Activated T-cell treated with anti-CD3 and anti-CD28 coated beads for 1 hour (primary cell): Measurements from ENCODE around the gene RALGDS.
A peak's percentile ranks its signal among the peaks of the same experiment; 100 is the strongest.
"Not testable (repeated sequence)": the region's sequence is repeated elsewhere in the genome, so short reads cannot be mapped to it uniquely, and the experiment has no call there.

Source experiments
- DNase-seq: peaks from one replicate; pipeline ENCODE4 v3.0.0-alpha.2; 2020; ENCODE audit warnings: low read depth

Gene RALGDS

GRCh38 chr9:133121198-133121914 is at the start of gene RALGDS:
Gene RALGDS (minus strand): TSS chr9:133121240. CDS start chr9:133121154, 86 bp downstream.
- peak; percentile 92 for DNase-seq

DNA sequence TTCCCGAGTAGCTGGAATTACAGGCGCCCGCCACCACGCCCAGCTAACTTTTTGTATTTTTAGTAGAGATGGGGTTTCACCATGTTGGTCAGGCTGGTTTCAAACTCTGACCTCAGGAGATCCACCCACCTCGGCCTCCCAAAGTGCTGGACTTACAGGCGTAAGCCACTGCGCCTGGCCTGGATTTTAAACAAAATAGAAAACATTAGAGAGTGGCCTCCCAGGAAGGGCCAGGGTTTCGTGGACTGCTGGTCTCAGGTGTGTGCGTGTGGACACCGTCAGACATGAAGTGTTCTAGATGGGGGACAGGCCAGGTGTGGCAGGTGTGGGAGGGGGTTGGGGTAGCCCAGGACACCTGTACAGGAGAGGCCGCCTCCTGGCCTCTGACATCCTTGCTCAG is 49.7 kb upstream of the RALGDS start:
- DNase-seq, result no peak

DNA sequence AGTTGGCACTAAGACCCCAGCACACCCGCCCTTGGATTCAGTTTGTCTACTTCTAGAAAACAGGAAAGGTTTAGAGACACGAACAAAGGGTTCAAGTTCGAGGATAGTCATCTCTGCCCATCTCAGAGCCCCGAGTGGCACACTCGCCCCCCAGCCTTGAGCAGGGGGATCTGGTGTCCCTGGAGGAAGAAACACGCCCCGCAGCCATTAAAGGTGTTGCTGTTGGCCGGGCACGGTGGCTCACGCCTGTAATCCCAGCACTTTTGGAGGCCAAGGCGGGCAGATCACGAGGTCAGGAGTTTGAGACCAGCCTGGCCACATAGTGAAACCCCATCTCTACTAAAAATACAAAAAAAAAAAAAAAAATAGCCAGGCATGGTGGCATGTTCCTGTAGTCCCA is 48.6 kb upstream of the RALGDS start:
- not testable (repeated sequence) for DNase-seq

DNA sequence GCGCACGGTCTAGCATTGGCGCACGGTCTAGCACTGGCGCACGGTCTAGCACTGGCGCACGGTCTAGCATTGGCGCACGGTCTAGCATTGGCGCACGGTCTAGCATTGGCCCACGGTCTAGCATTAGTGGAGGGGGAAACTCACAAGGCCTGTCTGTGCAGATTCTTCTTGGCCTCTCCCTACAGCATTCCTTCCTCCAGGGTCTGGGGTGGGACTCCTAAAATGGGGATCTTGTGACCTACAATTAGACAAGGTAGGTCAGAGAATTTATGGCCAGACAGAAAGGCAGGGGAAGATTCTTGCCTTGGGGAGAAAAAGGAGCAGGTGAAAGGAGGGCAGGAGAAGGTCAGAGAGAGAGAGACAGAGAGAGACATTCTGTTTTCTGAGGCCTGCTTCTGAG is 48.1 kb upstream of the RALGDS start:
- no peak for DNase-seq

- DNase-seq, result no peak
Measured at GRCh38 chr9:133168432-133168831, 47.4 kb upstream of the RALGDS start.

DNA sequence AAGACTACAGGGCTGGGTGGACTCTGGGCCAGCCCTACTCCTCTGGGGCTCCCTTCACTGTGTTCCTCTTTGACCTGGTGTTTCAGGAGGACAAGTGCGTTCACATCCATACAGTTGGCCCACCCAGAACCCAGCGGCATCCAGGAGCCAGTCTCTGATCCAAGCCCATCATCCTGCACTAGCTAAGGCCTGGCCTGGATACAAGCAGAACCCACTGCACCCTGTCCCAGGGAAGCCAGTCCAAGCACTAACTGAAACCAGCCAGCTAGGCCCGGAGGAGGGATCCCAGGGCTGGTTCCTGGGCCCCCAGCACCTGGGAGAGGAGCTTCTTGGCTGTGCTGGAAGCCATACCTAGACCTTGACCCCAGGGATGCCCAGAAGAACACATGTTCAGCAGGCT is 46.7 kb upstream of the RALGDS start:
- no peak for DNase-seq

DNA sequence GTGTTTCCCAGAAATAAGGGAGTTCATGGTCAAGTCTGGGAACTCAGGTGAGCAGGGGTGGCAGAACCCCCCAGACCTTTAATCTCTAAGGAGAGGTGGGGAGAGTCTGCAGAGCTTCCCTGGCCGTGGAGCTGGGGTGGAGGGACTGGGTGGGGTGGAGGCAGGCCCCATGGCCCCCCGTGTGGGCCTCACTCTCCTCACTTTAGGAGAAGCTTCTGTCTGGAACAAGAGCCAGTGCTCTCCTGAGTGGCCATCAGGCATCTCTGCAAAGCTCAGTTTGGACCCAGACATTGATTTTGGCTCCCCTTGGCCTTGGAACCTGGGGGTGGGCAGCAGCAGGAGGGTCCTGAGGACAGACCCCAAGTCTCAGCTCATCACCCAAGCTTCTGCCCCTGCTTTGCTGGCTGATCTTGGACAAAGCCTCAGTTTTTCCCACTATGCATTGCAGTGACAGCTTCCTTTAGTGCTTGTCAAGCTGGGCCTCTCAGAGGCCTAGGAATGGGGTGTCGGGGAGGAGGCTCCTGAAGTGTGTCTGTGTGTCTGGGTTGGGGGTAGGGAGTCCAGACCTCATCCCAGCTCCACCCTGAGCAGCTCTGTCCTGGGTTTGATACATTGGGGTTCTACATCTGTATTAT is 46.2 kb upstream of the RALGDS start:
- no peak for DNase-seq

DNA sequence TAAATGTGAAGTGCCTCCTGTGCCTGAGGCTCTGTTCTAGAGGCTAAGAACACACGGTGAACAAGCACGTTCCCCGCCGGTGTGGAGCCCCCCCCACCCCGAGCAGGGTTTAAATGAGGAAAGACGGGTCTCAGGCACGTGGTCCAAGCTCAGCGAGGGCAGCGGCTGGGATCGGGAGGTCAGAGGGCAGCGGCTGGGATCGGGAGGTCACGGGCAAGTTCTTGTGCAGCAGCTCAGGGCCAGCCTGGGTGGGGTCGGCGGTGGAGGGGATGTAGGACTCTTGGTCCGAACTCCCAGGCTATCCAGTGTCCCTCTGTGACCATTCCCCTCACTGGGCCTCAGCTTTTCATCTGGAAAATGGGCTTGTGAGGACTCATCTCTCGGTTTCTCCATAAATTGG is 45.4 kb upstream of the RALGDS start:
- no peak for DNase-seq

DNA sequence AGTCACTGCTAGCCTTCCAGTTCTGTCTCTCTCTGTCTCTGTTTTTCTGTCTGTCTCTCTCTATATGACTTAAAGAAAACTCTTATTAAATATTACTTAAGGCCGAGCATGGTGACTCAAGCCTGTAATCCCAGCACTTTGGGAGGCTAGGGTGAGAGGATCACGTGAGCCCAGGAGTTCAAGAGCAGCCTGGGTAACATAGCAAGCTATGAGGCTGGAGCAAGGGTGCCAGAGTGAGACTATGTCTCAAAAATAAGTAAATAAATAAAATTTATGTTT is 44.4 kb upstream of the RALGDS start:
- no peak for DNase-seq

- no peak for DNase-seq
Measured at GRCh38 chr9:133164191-133164590, 43.2 kb upstream of the RALGDS start.

DNA sequence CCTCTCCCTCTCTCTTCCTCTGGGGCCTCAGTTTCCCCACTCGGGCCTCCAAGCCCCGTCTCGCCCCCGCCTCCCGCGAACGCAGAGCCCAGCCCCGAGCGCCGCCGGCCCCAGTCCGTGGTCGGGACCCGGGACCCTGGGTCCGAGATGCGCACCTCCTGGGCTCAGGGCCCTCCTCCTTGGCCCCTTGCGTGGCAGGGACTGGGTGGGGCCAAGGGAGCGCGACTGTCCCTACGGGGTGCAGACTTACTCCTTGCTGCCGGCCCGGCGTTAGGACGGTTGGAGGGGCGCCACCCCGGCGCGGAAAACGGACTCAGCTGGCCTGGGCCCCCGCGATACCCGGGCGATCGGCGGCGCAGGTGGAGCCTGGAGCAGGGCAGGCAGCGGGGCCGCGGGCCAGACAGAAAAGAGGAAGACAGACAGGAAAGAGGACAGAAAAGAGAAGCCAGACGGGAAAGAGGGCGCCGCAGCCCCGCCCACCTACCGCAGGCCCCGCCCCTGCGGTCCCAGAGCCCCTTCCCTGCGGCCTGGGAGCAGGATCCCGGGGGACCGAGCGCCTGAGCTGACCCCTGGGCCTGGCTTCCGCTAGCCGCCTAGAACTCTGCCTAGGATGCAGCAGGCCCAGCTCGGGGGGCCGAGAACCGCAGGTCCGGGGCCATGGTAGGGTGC is 42.6 kb upstream of the RALGDS start, which contains the start of gene GBGT1:
Gene GBGT1 (minus strand): TSS at position 411 of the 669 bp plus-strand sequence. CDS start 1,502 bp downstream, outside the sequence.
- no peak for DNase-seq

GRCh38 chr9:133162861-133163503 is 41.9 kb upstream of the RALGDS start:
- DNase-seq, result no peak

- DNase-seq, result no peak
Measured at GRCh38 chr9:133161547-133161950, 40.5 kb upstream of the RALGDS start.

DNA sequence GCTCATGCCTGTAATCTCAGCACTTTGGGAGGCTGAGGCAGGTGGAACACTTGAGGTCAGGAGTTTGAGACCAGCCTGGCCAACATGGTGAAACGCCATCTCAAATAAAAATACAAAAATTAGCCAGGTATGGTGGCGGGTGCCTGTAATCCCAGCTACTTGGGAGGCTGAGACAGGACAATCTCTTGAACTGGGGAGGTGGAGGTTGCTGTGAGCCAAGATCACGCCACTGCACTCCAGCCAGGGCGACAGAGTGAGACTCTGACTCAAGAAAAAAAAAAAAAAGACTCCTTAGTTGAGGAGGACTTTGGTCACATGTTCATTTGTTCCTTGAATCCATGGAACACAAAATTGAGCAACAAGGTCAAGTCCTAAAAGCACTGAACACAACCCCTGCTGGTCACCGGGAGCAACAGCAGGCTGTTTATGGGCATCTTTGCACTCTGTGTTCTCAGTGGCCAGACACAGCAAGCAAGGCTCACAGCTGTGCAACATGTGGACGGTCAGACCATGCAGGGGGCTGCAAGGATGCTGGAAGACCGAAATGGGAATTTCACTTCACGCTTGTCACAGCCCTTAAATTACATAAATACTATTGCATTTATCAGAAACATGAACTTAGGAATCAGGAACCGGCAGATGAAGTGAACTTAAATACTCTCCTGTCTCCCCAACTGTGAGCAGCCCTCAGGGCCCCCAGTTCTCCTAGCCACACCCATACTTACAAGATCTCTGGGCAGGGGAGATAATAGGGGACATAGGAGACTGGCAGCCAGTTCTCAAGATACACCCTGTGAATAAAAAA is 39.9 kb upstream of the RALGDS start:
- no peak for DNase-seq

GRCh38 chr9:133158695-133159094 is 37.7 kb upstream of the RALGDS start:
- DNase-seq, result no peak

GRCh38 chr9:133155156-133155555 is 34.1 kb upstream of the RALGDS start:
- DNase-seq, result no peak

DNA sequence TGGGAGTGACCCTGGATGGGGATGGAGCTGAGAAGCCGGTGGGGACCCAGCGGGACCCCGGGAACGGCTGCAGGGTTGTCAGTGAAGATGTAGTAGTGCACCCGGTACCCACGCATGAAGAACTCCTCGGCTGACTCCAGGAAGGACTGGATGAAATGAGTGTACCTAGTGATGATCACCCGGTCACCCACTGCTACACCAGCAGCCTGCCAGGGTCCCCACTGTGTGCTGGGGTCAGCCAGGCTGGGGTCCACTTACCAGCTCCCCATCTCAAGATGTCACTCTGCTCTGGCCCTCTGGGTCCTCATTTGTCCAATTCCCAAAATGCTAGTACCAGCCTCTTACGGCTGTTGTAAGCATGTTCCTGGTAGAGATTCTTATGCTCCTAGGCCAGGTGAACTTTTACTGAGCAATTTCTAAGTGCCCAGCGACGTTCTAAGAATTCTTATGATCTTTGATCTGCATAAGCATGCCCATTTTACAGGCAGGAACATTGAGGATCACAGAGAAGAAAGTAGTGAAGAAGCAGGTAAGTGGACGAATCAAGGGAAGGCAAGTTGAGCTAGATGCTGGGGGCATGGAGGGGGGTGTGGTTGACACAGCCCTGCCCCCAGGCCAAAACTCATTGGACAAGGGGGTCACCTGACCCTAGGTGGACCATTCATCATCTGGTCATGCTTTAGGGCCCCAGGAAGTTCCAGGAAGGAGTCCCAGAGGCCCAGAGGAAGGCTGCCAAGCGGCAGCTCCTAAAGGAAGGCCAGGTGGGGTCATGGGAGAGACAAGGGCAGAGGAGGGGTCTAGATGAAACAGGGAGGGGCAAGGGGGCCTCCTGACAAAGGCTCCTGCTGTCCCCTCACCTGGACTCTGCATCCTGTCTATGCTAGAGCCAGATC is 33.3 kb upstream of the RALGDS start:
- no peak for DNase-seq

GRCh38 chr9:133153227-133154096 is 32.4 kb upstream of the RALGDS start:
- DNase-seq, result no peak

DNA sequence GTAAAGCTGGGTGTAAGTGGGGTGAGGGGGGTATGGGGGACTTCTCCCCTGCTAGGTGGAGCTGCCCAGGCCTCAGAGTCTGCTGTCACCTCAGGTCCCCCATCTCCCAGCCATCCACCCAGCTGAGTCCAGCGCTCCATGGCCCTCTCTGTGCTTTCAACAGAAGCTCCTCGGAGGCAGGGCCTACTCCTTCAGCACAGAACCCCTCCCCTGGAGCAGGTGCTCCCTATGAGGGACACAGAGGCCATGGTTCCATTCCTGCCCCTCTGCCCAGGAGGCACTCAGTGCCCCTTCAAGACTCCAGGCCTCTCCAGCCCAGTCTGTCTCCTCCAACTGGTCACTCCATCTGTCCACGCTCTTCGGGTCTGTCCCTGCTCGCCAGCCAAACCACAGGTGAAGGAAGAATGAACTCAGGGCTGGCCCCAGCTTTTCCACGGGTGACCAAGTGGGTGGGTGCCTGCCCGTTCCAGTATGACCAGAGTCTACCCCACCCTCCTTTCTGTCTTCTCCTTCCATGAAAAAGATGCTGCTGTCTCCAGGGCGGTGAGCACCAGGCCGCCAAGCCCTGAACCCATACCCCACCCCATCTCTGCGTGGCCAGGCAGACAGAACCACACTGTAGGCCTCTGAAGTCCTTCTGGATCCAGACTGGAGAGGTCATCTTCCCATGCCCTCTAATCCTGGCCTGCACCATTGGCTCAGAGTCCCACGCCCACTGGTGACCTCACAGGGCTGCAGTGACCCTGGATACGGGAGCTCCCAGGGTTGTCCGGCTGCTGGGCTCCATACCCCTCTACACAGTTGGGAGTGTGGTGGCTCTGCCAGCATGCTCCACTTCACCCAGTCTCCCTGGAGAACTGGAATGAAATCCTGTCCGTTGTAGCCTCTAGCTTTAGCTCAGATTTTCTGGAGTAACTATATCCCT is 30.8 kb upstream of the RALGDS start:
- DNase-seq, result no peak
